Measurements from ENCODE around the gene EMC9. TPM values are rescaled to one million over a fixed set of nuclear protein-coding genes. Genes with fewer than 3 reads are reported as not detected.

Gene EMC9
- polyA plus RNA-seq, 1 donor (not counting 4 experiments of a cell fraction or from before 2014, with no cell fraction given): 11.0 TPM

DNA sequence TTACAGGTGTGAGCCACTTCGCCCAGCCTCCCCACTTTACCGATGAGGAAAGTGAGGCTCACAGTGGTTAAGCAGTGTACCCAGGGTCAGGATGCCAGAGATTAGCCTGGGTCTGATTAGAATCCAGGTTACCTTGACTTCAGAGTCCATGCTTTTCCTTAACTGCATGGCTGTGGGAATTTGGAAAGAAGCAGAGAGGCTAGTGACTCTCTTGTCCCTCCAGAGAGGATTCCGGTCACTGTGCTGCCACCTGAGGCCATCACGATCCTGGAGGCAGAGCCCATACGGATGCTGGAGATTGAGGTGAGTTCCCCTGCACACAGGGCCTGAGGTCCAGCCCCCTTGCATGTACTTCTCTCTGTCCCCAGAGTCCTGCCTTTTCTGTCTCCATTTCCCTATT lies 35.2 kb upstream of the EMC9 start:
- Histone ChIP-seq H3K27me3 (ENCODE audit: control insufficient read depth, extremely low read depth, insufficient read depth, low read length) (no peaks in the 10 kb centered on the region), H3K9me3 (ENCODE audit: control insufficient read depth, low read depth, low read length) (no peaks in the 10 kb centered on the region), H3K4me2 (ENCODE audit: control insufficient read depth, extremely low read depth, insufficient read depth, low read depth, low read length) (no peak overlapping the region), H3K9me1 (ENCODE audit: control insufficient read depth, extremely low read depth, insufficient read depth, low read length) (no peaks in the 10 kb centered on the region), H3K4me1 (ENCODE audit: control insufficient read depth, extremely low read depth, insufficient read depth, low read length) (no peaks in the 10 kb centered on the region), H3K9ac (ENCODE audit: control insufficient read depth, extremely low read depth, insufficient read depth, low read length) (no peak overlapping the region), H3K4me3 (ENCODE audit: control insufficient read depth in 2 of 3, extremely low read depth in 1 of 3, insufficient read depth in 2 of 3, low read depth in 1 of 3, low read length in 3 of 3) (no peak overlapping the region), H3K36me3 (ENCODE audit: control insufficient read depth in 2 of 2, extremely low read depth in 1 of 2, insufficient read depth in 2 of 2, low read length in 2 of 2) (peaks cover 32 to 48% of the 10 kb centered on the region in 2 experiments), H2AFZ (ENCODE audit: control insufficient read depth, low read length) (no peak overlapping the region), H3K27ac (ENCODE audit: control insufficient read depth, insufficient read depth, low read length) (no peak overlapping the region), H4K20me1 (ENCODE audit: control insufficient read depth, extremely low read depth, insufficient read depth, low read length) (peaks cover 8% of the 10 kb centered on the region), H3K79me2 (ENCODE audit: control insufficient read depth, insufficient read depth, low read length) (no peaks in the 10 kb centered on the region)
- DNase-seq (ENCODE audit: low read depth, low spot score) (no peak), FAIRE-seq (no peak)
- dilution Hi-C loops (cut with MboI; ENCODE audit: extremely low pct_ligation_motif_present, low sequenced_read_pairs): no loop called here
- TF ChIP-seq EZH2 (IDR thresholded peaks at IDR 0.05; ENCODE audit: low read length) (no peak), CTCF (optimal IDR thresholded peaks at IDR 0.05 in 1 of 3, IDR thresholded peaks at IDR 0.05 in 1 of 3, conservative IDR thresholded peaks at IDR 0.05 in 1 of 3; ENCODE audit: extremely low read depth in 1 of 3, insufficient read depth in 2 of 3, low read length in 3 of 3) (no peak)

DNA sequence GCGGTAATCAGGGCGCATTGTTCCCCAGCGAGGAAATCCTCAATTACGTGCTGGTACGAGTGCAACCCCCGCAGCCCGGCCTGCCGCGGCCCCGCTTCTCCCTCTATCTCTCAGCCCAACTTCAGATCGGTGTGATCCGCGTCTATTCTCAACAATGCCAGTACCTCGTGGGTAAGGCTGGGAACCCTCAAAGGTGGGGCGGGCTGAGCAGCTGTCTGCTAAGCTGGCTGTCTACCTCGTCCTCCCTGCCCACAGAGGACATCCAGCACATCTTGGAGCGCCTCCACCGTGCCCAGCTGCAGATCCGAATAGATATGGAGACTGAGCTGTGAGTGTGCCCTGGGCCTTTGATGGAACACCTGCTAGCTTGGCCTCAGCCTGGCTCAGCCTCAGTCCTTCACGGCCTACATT lies 31.5 kb upstream of the EMC9 start:
- Histone ChIP-seq H3K4me3 (ENCODE audit: control insufficient read depth in 2 of 3, extremely low read depth in 1 of 3, insufficient read depth in 2 of 3, low read depth in 1 of 3, low read length in 3 of 3) (no peak overlapping the region), H3K36me3 (ENCODE audit: control insufficient read depth in 2 of 2, extremely low read depth in 1 of 2, insufficient read depth in 2 of 2, low read length in 2 of 2) (peaks cover 10 to 32% of the 10 kb centered on the region in 2 experiments), H3K4me1 (ENCODE audit: control insufficient read depth, extremely low read depth, insufficient read depth, low read length) (no peaks in the 10 kb centered on the region), H3K79me2 (ENCODE audit: control insufficient read depth, insufficient read depth, low read length) (no peaks in the 10 kb centered on the region), H2AFZ (ENCODE audit: control insufficient read depth, low read length) (no peak overlapping the region), H3K27me3 (ENCODE audit: control insufficient read depth, extremely low read depth, insufficient read depth, low read length) (no peaks in the 10 kb centered on the region), H3K27ac (ENCODE audit: control insufficient read depth, insufficient read depth, low read length) (no peak overlapping the region), H3K4me2 (ENCODE audit: control insufficient read depth, extremely low read depth, insufficient read depth, low read depth, low read length) (no peak overlapping the region), H4K20me1 (ENCODE audit: control insufficient read depth, extremely low read depth, insufficient read depth, low read length) (no peaks in the 10 kb centered on the region), H3K9me3 (ENCODE audit: control insufficient read depth, low read depth, low read length) (no peaks in the 10 kb centered on the region), H3K9ac (ENCODE audit: control insufficient read depth, extremely low read depth, insufficient read depth, low read length) (no peak overlapping the region), H3K9me1 (ENCODE audit: control insufficient read depth, extremely low read depth, insufficient read depth, low read length) (no peaks in the 10 kb centered on the region)
- DNase-seq (ENCODE audit: low read depth, low spot score) (no peak), FAIRE-seq (no peak)
- dilution Hi-C loops (cut with MboI; ENCODE audit: extremely low pct_ligation_motif_present, low sequenced_read_pairs): no loop called here
- TF ChIP-seq EZH2 (IDR thresholded peaks at IDR 0.05; ENCODE audit: low read length) (no peak), CTCF (optimal IDR thresholded peaks at IDR 0.05 in 1 of 3, IDR thresholded peaks at IDR 0.05 in 1 of 3, conservative IDR thresholded peaks at IDR 0.05 in 1 of 3; ENCODE audit: extremely low read depth in 1 of 3, insufficient read depth in 2 of 3, low read length in 3 of 3) (no peak)
